HG02678 (cell line): Measurements from ENCODE around the gene ANXA11.
A peak's percentile ranks its signal among the peaks of the same experiment; 100 is the strongest.

ENCODE experiments used
- ATAC-seq: cut with Tn5 transposase; IDR thresholded peaks from one replicate; pipeline ENCODE4 v1.9.1; 2021; ENCODE audit warnings: mild to moderate bottlenecking, moderate library complexity; ENCODE audit not compliant: unreplicated experiment

ANXA11 gene

GRCh38 chr10:80191589-80192270, 13.6 kb downstream of the ANXA11 start:
- no peak for ATAC-seq

GRCh38 chr10:80188713-80189112, 16.6 kb downstream of the ANXA11 start:
- no peak for ATAC-seq

- peak; percentile 89 for ATAC-seq
Measured at GRCh38 chr10:80187465-80188409, 17.6 kb downstream of the ANXA11 start.

- no peak for ATAC-seq
Measured at GRCh38 chr10:80187060-80187459, 18.3 kb downstream of the ANXA11 start.

- ATAC-seq, result no peak
Measured at GRCh38 chr10:80186364-80187012, 18.8 kb downstream of the ANXA11 start.

GRCh38 chr10:80185578-80186299, 19.6 kb downstream of the ANXA11 start:
- ATAC-seq, result no peak

- ATAC-seq, result no peak
Measured at GRCh38 chr10:80184291-80184690, 21.0 kb downstream of the ANXA11 start.

- no peak for ATAC-seq
Measured at GRCh38 chr10:80183436-80183835, 21.9 kb downstream of the ANXA11 start.

- no peak for ATAC-seq
Measured at GRCh38 chr10:80182986-80183385, 22.4 kb downstream of the ANXA11 start.

- ATAC-seq, result no peak
Measured at GRCh38 chr10:80177781-80178636, 27.3 kb downstream of the ANXA11 start.

GRCh38 chr10:80176526-80176925, 28.8 kb downstream of the ANXA11 start:
- ATAC-seq, result no peak

GRCh38 chr10:80174641-80175395, 30.5 kb downstream of the ANXA11 start:
- ATAC-seq, result no peak

- ATAC-seq, result no peak
Measured at GRCh38 chr10:80173466-80173865, 31.9 kb downstream of the ANXA11 start.

- ATAC-seq, result no peak
Measured at GRCh38 chr10:80172896-80173295, 32.4 kb downstream of the ANXA11 start.

GRCh38 chr10:80171248-80171660, 34.1 kb downstream of the ANXA11 start:
- no peak for ATAC-seq

- ATAC-seq, result no peak
Measured at GRCh38 chr10:80170641-80171040, 34.7 kb downstream of the ANXA11 start.

GRCh38 chr10:80170026-80170425, 35.3 kb downstream of the ANXA11 start:
- ATAC-seq, result no peak

GRCh38 chr10:80168679-80169380, 36.5 kb downstream of the ANXA11 start:
- no peak for ATAC-seq

- ATAC-seq, result no peak
Measured at GRCh38 chr10:80168162-80168511, 37.2 kb downstream of the ANXA11 start.
